Ureter (tissue), 1 donor: ENCODE data around the gene CDH23. TPM values are rescaled to one million over a fixed set of nuclear protein-coding genes. Genes with fewer than 3 reads are reported as not detected.

Source experiments
- DNase-seq: peaks from one replicate; pipeline ENCODE4 v3.0.0-alpha.2; 2020; ENCODE audit warnings: low spot score
- total RNA-seq: library from RNA; stranded (reverse); gene quantifications from one replicate; pipeline ENCODE4 v1.2.4, GENCODE V29; 2023
- donor health status: DM: yes; HTN: yes; CAD: no.

The CDH23 gene
- total RNA-seq, 1 donor from 2014 or later: 79.3 TPM

DNA sequence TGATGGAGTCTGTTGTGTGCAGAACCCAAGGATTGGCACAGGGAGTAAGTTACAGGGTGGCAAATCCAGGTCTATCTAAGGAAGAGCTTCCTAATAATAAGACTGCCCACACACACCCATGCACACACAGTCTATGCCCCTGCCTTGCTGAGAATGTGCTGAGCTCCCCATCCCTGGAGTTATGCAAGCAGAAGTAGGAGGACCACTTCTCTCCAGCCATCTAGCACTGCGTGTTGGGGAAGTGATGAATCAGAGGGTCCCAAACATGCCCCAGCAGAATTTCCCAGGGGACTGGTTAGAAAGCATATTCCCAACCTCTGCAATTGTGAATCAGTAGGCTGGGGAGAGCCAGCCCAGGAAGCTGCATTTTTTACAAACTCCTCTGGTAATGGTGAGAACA lies 117.2 kb downstream of the CDH23 start:
- no peak for DNase-seq

DNA sequence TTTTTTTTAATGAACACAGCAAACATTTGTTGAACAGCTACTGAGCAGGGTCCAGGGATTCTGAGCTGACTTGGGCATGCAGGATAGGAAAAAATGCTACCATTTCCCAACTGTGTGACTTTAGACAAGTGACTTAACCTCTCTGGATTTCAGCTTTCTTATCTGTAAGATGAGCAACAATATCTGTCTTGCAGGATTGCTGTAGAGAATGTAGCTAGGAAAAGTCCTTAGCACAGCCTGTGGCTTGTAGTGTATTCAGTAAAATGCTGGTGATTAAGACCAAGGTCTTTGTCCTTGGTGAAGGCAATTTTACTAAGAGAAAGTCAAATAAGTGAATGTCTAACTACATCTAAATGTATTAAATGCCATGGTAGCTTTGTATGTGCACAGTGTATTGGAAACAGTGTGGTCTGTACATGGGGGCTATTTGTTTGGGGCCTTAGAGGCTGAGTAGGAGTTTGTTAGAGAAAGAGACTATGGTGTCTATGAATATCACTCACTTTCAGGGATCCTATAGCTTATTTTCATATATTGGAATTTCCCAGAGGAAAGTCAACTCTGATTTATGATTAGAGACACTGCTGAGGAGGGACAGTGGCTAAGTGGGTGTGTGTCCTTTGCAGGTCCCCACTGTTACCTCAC lies 118.9 kb downstream of the CDH23 start:
- no peak for DNase-seq

DNA sequence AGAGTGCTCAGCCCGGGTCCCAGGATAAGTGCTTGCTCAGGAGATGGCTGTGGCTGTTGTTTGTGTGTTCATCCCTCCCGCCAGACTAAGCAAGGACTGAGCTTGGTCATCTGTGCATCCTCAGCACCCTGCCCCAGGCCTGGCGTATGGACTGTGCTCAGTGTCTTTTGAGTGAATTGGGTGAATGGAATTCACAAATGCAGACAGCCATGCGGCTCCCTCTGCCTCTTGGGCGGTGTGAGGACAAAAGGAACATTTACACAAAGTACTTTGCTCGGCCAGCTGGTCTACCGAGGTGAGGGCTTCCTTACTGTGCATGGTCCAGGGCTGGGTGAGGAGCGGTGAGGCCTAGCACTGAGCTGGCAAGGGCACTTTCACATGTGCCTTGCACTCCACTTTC lies 120.2 kb downstream of the CDH23 start:
- DNase-seq: no peak

DNA sequence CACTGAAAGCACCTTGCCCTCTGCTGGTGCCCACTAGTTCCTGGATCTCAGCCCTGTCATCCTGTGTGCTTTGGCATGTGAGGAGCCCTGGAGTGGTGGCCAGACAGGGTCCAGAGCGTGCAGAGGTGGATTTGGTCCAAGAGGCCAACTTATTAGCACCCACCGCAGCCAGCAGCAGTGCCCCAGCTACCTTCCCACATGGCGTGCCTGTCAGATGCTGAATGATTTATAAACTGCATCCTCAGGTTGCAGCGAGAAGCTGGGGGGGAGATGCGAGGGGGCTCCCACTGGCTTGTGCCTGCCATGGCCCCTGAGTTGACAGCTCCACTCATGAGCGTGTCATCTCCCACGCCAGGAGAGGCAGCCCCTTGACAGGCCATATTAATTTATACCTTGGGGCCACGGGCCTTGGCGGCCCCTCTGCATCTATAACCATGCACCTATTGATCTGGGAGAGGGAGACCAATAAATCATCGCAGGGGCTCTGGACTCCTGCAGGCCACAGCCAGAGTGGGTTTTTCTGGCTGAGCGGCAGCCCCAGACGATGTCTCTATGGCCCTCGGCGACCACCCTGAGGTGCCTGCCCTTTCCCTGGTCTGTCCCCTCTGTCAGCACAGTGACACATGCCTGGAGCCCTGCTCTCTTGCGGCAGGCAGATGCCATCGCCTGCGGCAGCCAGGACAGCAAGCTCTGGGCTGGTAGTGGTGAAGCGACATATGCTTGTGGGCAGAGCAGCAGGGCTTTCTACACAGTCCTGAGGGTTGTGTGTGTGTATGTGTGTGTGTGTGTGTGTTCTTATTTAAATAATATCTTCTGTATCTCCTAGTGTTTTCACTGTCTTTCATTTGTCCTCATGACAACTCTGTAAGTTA lies 120.8 kb downstream of the CDH23 start:
- DNase-seq: no peak

DNA sequence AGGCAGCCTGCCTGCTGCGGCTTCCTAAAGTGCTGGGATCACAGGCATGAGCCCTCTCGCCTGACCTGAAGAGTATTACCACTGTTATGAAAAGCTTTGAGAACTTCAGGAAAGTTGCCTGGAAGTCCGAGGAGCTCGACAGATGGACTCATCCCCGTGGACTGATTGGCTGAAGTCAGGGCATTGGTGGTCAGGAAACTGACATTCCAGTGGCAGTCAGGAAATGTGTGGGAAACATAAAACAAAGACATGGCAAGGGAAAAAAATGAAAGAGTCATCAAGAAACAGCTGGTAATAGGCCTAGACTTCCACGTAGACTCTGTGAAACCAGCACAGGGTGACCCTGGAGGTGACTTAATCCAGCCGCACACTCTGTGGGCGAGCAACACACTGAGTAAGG lies 123.3 kb downstream of the CDH23 start:
- DNase-seq: no peak

DNA sequence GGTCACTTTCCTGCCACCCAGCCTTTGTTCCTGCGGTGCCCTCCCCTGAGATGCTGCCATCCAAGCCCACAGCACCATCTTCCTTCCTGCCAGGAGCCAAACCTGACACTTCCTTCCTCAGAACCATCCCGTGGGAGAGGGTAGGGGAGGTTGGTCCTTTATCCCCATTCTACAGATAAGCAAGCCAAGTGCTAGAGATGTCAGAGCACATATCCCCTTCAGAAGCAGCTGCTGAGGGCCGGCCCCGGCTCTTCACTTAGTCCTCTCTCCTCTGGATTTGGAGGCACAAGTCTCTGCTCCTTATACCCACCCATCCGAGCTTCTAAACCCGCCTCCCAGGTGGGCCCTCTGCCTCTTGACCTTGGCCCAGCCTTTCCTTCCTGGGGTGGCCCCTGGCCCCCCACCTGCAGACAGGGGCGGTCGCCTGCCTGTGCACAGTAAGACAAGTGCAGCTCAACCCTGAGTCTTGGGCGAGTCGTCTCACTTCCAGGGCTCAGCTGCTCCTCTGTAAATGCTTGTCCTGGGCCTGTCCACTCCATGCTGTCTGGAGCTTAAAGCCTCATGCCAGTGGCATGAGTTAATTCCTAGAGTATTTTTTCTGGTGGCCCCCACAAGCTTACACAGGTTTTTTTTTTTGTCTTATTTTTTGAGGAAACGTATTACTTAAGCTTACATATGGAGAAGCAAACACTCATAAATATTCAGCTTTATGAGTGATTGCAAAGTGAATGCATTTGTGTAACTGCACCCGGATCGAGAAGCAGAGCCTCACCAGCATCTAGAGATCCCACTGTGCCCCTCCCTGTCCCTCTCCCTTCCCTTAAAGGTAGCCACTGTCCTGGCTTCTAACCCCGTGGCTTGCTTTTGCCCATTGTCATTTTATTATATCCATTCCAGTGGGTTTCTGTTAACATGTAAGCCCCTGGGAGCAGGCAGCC lies 125.1 kb downstream of the CDH23 start:
- DNase-seq: no peak

DNA sequence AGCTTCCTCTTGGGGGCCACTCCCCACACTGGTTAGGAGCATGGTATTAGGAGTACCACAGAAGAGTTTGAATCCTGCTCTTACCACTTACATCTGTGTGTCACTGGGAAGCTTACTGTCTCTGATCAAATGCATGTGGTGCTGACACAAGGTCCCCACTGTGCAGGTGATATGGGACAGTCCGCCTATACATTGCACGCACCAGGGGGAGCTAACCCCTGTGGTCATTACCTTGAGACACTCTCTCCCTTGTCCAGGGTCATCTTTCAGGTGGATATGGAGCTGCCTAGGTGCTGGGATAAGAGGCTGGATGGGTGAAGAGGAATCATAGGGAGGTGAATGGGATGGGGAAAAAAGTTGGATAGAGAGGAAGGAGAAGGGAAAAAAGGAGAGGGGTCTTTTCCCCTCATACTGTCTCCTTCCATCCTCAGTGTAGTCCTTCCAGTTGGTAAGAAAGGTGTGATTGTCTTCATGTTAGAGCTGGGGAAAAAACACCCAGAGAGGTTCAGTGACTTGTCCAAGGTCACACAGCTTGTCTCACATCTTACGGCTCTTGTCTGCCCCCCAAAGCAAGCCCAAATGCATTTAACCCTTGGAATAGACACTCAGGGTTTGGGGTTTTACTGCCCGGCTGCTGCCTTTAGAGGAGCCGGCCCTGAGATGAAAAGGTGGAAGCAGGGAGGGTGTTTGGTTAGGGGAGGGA lies 125.9 kb downstream of the CDH23 start:
- no peak for DNase-seq

DNA sequence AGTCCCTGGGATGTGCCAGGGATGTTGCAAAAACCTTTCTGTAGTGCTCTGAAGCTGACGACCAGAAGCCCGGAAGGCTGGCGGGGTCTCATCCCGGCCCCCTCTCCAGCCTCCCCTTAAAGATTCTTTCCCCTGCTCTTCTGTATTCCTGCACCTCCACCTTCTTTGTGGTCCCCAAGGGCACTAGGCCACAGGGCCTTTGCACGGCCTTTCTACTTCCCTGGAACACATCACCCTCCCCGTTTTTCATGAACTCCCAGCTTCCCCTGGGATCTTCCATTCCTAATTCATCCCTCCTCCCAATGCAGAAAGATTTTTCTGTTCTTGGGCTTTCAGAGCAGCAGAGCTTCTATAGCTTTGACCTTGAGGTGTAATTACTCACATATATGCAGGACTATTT lies 127.0 kb downstream of the CDH23 start:
- DNase-seq: no peak

DNA sequence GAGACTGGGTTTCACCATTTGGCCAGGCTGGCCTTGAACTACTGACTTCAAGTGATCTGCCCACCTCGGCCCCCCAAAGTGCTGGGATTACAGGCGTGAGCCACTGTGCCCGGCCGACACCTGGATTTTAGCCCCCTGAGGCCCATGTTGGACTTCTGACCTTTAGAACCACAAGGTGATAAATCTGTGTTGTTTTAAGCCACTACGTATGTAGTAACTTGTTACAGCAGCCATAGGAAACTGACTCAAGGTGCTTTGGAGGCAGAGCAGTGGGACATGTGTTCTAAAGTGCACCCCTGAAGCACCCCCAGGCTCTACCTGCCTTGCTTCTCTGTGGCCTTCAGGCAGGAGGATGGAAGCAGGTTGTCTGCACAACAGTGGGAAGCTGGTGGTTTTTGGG lies 128.4 kb downstream of the CDH23 start:
- DNase-seq: no peak

DNA sequence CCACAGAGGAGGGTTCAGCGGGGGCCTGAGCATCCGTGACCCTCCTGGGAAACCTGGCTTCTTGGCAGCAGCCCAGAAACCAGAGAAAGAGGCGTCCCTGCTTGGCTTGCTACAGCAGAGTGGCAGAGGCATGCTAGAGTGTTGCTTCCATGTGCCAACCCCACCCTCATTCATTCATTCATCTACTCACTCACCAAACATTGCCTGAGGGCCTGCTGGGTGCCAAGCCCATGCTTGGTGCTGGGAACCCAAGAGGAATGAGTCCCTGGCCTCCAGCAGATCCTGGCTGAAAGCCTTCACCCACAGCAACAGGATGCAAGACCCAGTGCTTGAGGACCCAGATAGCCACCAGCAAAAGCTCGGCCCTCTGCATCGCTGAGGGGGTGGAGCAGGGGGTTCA lies 129.0 kb downstream of the CDH23 start:
- no peak for DNase-seq

DNA sequence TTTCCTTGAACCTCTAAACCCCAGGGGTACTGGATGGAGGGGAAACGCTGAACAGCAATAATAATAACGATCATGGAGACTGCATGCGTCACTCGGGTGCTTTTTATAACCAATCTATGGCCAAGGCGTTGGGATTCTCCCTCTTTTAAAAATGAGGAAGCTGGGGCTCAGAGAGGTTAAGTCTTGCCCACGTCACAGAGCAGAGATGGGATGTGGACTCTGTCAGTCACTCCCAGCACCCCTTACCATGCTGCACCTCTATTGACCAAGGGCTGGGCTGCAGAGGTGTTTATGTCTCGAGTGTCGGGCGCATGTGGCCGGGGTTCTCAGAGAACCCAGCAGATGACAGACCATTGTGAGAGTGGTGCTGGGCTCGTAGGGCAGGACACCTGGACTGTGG lies 129.9 kb downstream of the CDH23 start:
- DNase-seq: no peak

DNA sequence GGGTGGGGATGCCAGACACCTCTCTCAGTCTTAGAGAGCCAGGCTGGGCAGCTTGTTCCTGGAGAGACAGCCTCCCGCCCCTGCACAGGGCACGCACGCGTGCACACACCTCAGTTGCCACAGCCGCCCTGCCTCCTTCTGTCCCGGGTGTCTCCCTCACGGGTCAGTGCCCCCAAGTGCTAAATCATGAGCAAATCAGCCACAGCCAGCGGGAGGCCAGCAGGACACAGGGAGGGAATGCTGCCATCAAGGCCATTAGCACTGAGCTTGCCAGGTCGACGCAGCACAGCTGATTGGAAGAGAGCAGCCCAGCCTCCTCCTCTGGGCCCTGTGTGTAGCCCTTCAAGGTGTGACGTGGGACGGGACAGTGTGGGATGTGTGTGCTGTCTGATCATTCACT lies 130.4 kb downstream of the CDH23 start:
- no peak for DNase-seq

DNA sequence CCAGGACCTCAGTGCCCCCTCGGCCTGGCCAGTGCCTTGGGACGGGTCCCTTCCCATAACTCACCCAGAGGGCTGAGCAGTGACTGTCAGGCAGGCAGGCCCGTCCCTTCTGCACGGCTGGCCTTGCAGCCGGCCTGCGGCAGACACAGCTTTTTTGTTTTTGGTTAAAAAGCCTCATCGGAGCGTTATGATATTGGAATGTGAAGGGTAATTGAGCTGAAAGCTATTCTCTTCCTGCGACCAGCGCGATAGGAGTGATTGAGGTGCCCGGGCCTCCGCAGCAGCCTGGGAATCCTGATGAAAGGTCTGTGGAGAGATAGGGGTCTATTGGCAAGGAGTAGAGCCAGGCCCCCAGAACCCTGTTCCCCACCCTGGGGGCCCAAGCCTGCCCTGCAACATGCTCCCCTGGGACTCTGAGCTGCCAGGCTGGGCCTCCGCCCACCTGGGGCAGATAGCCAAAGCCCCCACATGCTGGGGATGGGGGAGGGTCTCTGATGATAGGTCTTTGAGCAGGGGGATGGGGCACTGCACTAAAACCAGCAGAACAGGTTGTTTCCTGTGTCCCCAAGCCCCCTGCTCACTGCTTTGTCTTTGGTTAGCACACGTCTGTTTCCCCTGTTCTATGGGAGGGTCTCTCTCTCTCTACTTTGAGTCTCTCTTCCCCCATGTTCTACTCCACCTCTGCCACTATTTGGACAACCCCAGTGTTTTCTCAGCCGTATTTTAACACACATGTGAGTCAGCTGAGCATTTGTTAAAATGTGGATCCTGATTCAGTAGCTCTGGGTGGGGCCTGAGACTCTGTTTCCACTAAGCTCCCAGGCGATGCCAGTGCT lies 131.9 kb downstream of the CDH23 start:
- no peak for DNase-seq

DNA sequence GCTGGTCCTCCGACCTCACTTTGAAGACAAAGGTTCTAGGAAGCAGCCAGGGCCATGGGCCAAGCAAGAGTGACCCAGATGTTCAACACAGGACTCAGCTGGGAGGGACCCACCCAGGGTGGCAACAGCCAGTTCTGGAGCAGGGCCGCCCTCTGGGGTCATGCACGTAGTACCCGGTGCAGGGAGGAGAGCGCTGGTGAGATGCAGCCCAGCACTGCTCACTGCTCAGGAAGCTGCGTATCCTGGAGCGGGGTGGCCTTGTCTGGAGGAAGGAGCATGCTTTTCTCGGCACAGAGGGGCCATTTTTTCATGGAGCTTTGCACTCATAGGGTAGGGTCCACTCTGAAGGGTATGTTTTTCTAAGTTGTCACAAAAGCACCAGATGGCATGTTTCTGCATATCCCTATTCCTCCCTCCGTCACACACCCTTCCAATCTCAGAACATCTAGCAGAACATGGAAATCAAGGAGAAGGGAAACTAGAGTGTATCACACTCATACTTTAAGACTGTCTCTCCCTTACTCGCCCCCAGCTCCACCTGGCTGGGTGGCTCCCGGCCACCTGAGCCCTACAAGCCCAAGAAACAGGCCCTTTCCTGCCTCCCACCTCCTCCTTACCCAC lies 132.6 kb downstream of the CDH23 start:
- DNase-seq: no peak

DNA sequence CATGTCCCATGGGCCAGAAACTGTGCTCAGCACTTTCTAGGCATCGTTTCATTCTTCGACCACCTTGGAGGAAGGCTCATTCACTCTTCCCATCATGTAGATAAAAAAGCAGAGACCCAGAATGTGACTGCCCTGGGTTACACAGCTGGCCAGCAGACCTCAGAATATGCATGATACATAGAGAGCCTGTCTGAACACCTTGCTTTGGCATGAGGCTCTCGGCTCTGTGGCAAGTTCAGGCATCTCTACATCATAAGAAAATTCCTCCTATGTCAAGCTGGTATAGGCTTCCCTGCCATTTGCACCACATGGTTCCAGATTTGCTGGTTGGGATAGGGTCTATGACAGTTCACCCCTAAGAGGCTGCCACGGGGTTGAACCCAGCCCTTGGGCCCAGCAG lies 134.1 kb downstream of the CDH23 start:
- DNase-seq: no peak

DNA sequence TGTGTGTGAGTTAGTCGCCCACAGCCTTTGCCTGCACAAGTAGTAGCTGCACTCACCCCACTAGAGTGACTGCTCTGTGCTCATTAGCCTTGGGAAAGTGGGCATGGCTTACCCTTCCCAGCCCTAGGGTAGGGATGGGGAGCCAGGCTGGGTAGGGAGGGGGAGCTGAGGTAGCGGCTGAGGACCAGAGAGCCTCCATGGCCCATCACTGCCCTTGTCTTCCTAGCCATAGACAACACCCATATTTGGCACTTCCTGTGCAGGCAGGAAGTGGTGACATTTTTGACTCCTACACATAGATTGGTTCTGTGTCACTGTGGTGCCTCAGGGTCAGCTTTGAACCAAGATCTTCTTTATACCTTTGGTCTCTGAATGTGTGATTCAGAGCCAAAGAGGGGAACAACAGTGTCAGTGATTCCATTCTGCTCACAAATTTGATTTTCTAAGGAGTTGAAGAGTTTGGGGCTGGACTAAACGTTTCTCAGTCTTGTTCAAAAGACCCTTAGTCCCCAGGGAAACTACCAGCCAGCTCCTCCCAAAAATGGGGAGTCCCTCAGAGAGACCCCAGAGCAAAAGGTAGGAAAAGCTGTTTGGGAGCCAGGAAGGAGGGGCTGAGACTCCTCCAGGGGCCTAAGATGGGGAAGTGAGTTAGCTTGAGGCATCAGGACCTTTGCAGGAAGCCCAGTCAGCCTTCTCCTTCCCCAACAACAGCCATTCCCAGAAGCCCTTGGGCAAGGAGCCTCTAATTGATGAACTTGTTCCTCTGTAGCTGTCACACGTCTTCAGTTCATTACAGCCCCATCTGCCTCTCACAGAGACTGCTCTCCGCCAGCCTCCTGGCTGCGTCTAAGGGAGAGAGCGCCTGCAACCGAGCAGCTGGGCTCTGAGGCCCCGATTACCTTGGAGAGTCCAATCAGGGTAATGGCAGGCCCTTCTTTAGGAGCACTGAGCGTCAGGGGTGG lies 135.0 kb downstream of the CDH23 start:
- no peak for DNase-seq

DNA sequence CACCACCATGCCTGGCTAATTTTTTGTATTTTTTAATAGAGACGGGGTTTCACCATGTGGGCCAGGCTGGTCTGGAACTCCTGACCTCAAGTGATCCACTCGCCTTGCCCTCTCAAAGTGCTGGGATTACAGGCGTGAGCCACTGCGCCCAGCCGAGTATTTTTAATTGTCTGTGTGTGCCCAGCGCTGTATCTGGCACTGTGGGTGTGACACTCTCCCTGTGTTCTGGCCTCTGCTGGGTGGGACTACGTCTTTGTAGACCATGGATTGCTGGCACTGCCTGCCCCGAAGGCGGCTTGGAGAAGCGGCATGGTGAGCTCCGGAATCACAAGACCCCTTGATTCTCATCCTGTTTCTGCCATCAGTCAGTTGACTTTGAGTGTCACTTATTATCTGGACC lies 136.2 kb downstream of the CDH23 start:
- no peak for DNase-seq

DNA sequence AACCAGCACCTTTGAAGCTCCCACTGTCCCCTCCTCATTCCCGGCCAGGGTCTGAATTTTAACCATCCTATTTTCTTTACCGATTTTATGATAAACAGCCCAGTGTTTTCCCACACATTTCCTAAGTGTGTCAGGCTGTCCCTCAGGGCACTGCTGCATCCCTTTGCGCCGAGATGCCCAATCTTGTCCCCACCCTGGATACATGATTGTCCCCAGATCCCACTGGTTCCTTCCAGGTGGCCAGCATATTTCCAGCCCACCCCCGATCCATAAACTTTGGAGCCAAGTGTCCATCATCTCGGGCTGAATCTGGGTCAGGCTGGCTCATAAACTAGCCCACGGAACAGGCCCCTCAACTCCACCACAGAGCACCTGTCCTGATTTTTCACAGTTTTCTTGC lies 137.2 kb downstream of the CDH23 start:
- DNase-seq: no peak

DNA sequence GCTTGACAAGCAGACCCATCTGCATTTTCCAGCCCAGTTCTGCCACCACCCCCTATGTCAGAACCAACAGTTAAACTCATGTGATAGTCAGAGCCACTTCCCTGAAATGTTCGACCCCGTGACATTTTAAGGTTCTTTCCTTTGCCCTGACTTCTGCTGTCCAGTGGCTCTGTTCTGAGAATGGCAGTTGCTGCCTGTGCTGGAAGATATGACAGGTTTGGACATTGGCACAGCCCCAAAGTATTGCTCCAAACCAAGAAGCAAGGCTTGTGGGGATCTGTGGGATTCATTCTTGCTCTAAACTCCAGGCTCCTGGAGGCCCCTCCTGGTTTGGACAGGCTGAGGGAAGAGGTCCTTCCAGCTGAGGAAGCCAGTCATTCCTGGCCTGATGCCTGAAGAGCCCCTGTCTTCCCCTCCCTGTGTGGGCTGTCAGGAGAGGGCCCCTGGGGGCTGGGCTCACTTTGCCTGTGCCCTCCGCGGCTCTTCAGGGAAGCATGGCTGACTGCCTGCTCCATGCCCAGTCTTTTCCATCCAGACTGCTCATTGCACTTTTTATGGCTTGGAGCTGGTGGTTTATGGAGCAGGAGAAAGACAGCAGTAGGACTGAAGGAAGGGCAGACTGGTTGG lies 138.0 kb downstream of the CDH23 start:
- no peak for DNase-seq
